H9 (cell line): Measurements from ENCODE around the gene CLCN2. TPM values are rescaled to one million over a fixed set of nuclear protein-coding genes. Genes with fewer than 3 reads are reported as not detected.

Source experiments
- DNase-seq: peaks from one replicate; pipeline ENCODE4 v3.0.0-alpha.2; 2017
- H2AFZ ChIP-seq: one replicate; pipeline ENCODE4 v1.6.1; 2013; ENCODE audit warnings: mild to moderate bottlenecking, low read length, control low read depth, moderate library complexity
- H2AK5ac ChIP-seq: 2 replicates; pipeline ENCODE4 v1.6.1; 2013; ENCODE audit warnings: low read length, control low read depth, mixed read lengths; ENCODE audit not compliant: insufficient read length
- H2BK120ac ChIP-seq: one replicate; pipeline ENCODE4 v1.6.1; 2013; ENCODE audit warnings: low read depth, mild to moderate bottlenecking, low read length, control low read depth, inconsistent platforms; ENCODE audit not compliant: poor library complexity, severe bottlenecking
- H2BK12ac ChIP-seq: 2 replicates; pipeline ENCODE4 v1.6.1; 2013; ENCODE audit warnings: low read length, control low read depth, mixed read lengths, low read depth; ENCODE audit not compliant: insufficient read length
- H2BK15ac ChIP-seq: 2 replicates; pipeline ENCODE4 v1.6.1; 2013; ENCODE audit warnings: low read depth, low read length, control low read depth
- H2BK20ac ChIP-seq: one replicate; pipeline ENCODE4 v1.6.1; 2013; ENCODE audit warnings: low read depth, mild to moderate bottlenecking, low read length, control low read depth, inconsistent platforms; ENCODE audit not compliant: poor library complexity, severe bottlenecking
- H2BK5ac ChIP-seq: 2 replicates; pipeline ENCODE4 v1.6.1; 2013; ENCODE audit warnings: low read length, control low read depth, mixed read lengths; ENCODE audit not compliant: insufficient read length
- H3K14ac ChIP-seq: 2 replicates; pipeline ENCODE4 v1.6.1; 2013; ENCODE audit warnings: low read length, control low read depth; ENCODE audit not compliant: insufficient read depth
- H3K18ac ChIP-seq: 2 replicates; pipeline ENCODE4 v1.6.1; 2013; ENCODE audit warnings: low read depth, mild to moderate bottlenecking, mixed read lengths, low read length, control low read depth; ENCODE audit not compliant: insufficient read length
- H3K23ac ChIP-seq: 2 replicates; pipeline ENCODE4 v1.6.1; 2013; ENCODE audit warnings: low read length, control low read depth, mixed read lengths, low read depth; ENCODE audit not compliant: insufficient read length
- H3K23me2 ChIP-seq: 2 replicates; pipeline ENCODE4 v1.6.1; 2013; ENCODE audit warnings: low read depth, mild to moderate bottlenecking, mixed read lengths, low read length, control low read depth; ENCODE audit not compliant: insufficient read length, poor library complexity, severe bottlenecking
- H3K27ac ChIP-seq: 2 replicates; pipeline ENCODE4 v1.5.1; 2013; ENCODE audit warnings: low read length, control low read depth, mixed read lengths, low read depth; ENCODE audit not compliant: insufficient read length
- H3K27me3 ChIP-seq: 2 replicates; pipeline ENCODE4 v1.6.1; 2013; ENCODE audit warnings: low read length, control low read depth, inconsistent platforms; ENCODE audit not compliant: insufficient read depth
- H3K4ac ChIP-seq: 2 replicates; pipeline ENCODE4 v1.6.1; 2013; ENCODE audit warnings: low read depth, mild to moderate bottlenecking, control low read depth, inconsistent platforms, low read length, moderate library complexity
- H3K4me1 ChIP-seq: 2 replicates; pipeline ENCODE4 v1.6.1; 2013; ENCODE audit warnings: low read length, control low read depth, inconsistent platforms; ENCODE audit not compliant: insufficient read depth
- H3K4me2 ChIP-seq: 2 replicates; pipeline ENCODE4 v1.6.1; 2013; ENCODE audit warnings: low read length, control low read depth, mixed read lengths; ENCODE audit not compliant: insufficient read length, insufficient read depth
- H3K56ac ChIP-seq: 2 replicates; pipeline ENCODE4 v1.6.1; 2013; ENCODE audit warnings: low read depth, mild to moderate bottlenecking, mixed read lengths, low read length, control low read depth; ENCODE audit not compliant: insufficient read length
- H3K79me1 ChIP-seq: 2 replicates; pipeline ENCODE4 v1.6.1; 2013; ENCODE audit warnings: low read depth, mild to moderate bottlenecking, moderate library complexity, low read length, control low read depth, inconsistent platforms; ENCODE audit not compliant: insufficient read depth, poor library complexity, severe bottlenecking
- H3K79me2 ChIP-seq: 2 replicates; pipeline ENCODE4 v1.6.1; 2013; ENCODE audit warnings: low read length, control low read depth, inconsistent platforms; ENCODE audit not compliant: insufficient read depth
- H3K9ac ChIP-seq: 2 replicates; pipeline ENCODE4 v1.6.1; 2013; ENCODE audit warnings: low read length, control low read depth, mixed read lengths; ENCODE audit not compliant: insufficient read length; ENCODE audit errors: extremely low read depth
- H3K9me3 ChIP-seq: one replicate; pipeline ENCODE4 v1.6.1; 2013; ENCODE audit warnings: low read depth, low read length, inconsistent platforms; ENCODE audit not compliant: control insufficient read depth
- H3T11ph ChIP-seq: one replicate; pipeline ENCODE4 v1.6.1; 2013; ENCODE audit warnings: mild to moderate bottlenecking, low read length, control low read depth, inconsistent platforms
- H4K20me1 ChIP-seq: one replicate; pipeline ENCODE4 v1.6.1; 2013; ENCODE audit not compliant: control insufficient read depth, insufficient read length, insufficient read depth
- H4K5ac ChIP-seq: 2 replicates; pipeline ENCODE4 v1.6.1; 2013; ENCODE audit warnings: low read depth, mild to moderate bottlenecking, mixed read lengths, low read length, control low read depth; ENCODE audit not compliant: insufficient read length
- H4K8ac ChIP-seq: replicated peaks from 2 replicates; pipeline ENCODE4 v1.6.1; 2013; ENCODE audit warnings: low read length, control low read depth, mixed read lengths, low read depth; ENCODE audit not compliant: insufficient read length
- H4K91ac ChIP-seq: 2 replicates; pipeline ENCODE4 v1.6.1; 2013; ENCODE audit warnings: low read depth, mild to moderate bottlenecking, moderate library complexity, mixed read lengths, low read length, control low read depth; ENCODE audit not compliant: insufficient read length
- H3K27ac Mint-ChIP-seq, 3 experiments: 2 replicates in 2 of 3; 3 replicates in 1 of 3; pipeline ENCODE4 v1.8.0; 2020 to 2021; ENCODE audit warnings: mixed read lengths in 3 of 3, mild to moderate bottlenecking in 1 of 3, moderate library complexity in 1 of 3
- H3K27me3 Mint-ChIP-seq: 2 replicates; pipeline ENCODE4 v1.8.0; 2021; ENCODE audit warnings: low read depth, mild to moderate bottlenecking, moderate library complexity, mixed read lengths
- H3K36me3 Mint-ChIP-seq, 3 experiments: 2 replicates in 2 of 3; 3 replicates in 1 of 3; pipeline ENCODE4 v1.8.0; 2020 to 2021; ENCODE audit warnings: low read depth in 3 of 3, mixed read lengths in 3 of 3; ENCODE audit not compliant: insufficient read depth in 1 of 3
- H3K4me1 Mint-ChIP-seq, 2 experiments: 2 replicates each; pipeline ENCODE4 v1.8.0; 2020; ENCODE audit warnings: mixed read lengths in 2 of 2
- H3K4me3 Mint-ChIP-seq, 2 experiments: 2 replicates in 1 of 2; 3 replicates in 1 of 2; pipeline ENCODE4 v1.8.0; 2020 to 2021; ENCODE audit warnings: mild to moderate bottlenecking in 2 of 2, mixed read lengths in 2 of 2, moderate library complexity in 1 of 2
- H3K9me3 Mint-ChIP-seq, 2 experiments: 2 replicates in 1 of 2; 3 replicates in 1 of 2; pipeline ENCODE4 v1.8.0; 2020; ENCODE audit warnings: mild to moderate bottlenecking in 2 of 2, mixed read lengths in 2 of 2, moderate library complexity in 1 of 2
- CTCF ChIP-seq: fragments of 200-600 bp; sonication (generic); conservative IDR thresholded peaks from 3 replicates; pipeline ENCODE4 v1.8.0; 2021; ENCODE audit warnings: antibody characterized with exemption, mild to moderate bottlenecking
- WGBS: extraction: QIAGEN DNeasy Blood & Tissue Kit; methylation state at CpG from one replicate; pipeline ENCODE4 v1.1.7; 2013; ENCODE audit warnings: missing lambda C conversion rate, low lambda C conversion rate, mixed read lengths; ENCODE audit not compliant: insufficient read length; ENCODE audit errors: extremely low coverage; 5-methylcytosine and 5-hydroxymethylcytosine counted together
- total RNA-seq: library from RNA; stranded (reverse); gene quantifications from 2 replicates; pipeline ENCODE4 v1.2.1, GENCODE V29; 2021

CLCN2 gene
- total RNA-seq, 1 experiment from 2014 or later, result 17.2 TPM

GRCh38 chr3:184327171-184327570 is 34.2 kb downstream of the CLCN2 start:
- Histone ChIP-seq H2BK15ac (no peak overlapping the region), H3K9ac (no peak overlapping the region), H3K27me3 (no peaks in the 10 kb centered on the region), H3K4me1 (no peaks in the 10 kb centered on the region), H3K79me1 (no peaks in the 10 kb centered on the region), H3T11ph (no peak overlapping the region), H3K27ac (no peak overlapping the region), H3K23ac (no peak overlapping the region), H4K91ac (no peak overlapping the region), H2BK12ac (no peak overlapping the region), H2BK5ac (no peak overlapping the region), H2AFZ (no peak overlapping the region), H4K5ac (no peak overlapping the region), H3K9me3 (no peaks in the 10 kb centered on the region), H4K8ac (no peak overlapping the region), H3K4ac (no peak overlapping the region), H3K14ac (no peak overlapping the region), H2BK120ac (no peak overlapping the region), H3K79me2 (no peaks in the 10 kb centered on the region), H2AK5ac (no peak overlapping the region), H3K18ac (no peak overlapping the region), H3K56ac (no peak overlapping the region), H2BK20ac (no peak overlapping the region), H3K23me2 (no peaks in the 10 kb centered on the region), H3K4me2 (no peak overlapping the region), H4K20me1 (no peaks in the 10 kb centered on the region)
- Mint-ChIP-seq H3K36me3 (peaks cover 89 to 98% (median 97%) of the 10 kb centered on the region in 3 experiments), H3K9me3 (no peaks in the 10 kb centered on the region), H3K27me3 (no peaks in the 10 kb centered on the region; the same call in none of the 2 replicates), H3K4me1 (no peaks in the 10 kb centered on the region), H3K4me3 (no peak overlapping the region), H3K27ac (peak overlapping the region in 1 of 3 experiments; percentile 83; a peak in 2 of 7 replicates)
- no peak for DNase-seq
- TF ChIP-seq CTCF, result no peak
- WGBS, result no CpG with 5 or more reads among the region's 21 CpGs
